K562 (cell line): ENCODE measurements around the gene CDH2. TPM values are rescaled to one million over a fixed set of nuclear protein-coding genes. Genes with fewer than 3 reads are reported as not detected.

Experiments used
- ATAC-seq: fragments of 200-7000 bp; cut with Tn5 transposase; 3 replicates; pipeline ENCODE4 v1.9.1; 2020; ENCODE audit warnings: moderate library complexity
- BruUV-seq: library from RNA; stranded (reverse); fragments of 400-500 nt; replicated peaks from 2 replicates; lab custom pipeline; 2021; lab: Mats Ljungman, UMichigan
- CTCF ChIA-PET: fragments of 300-600 bp; formaldehyde crosslinking; extraction: SDS; loops from one replicate; lab custom pipeline; 2021; ENCODE audit warnings: low intra/inter-chr PET ratio; lab: Yijun Ruan, JAX
- POLR2A ChIA-PET: fragments of 300-600, 350-650 bp; sonication (Branson Sonifier 250); formaldehyde crosslinking; extraction: SDS; loops from one replicate; lab custom pipeline; 2021; ENCODE audit warnings: antibody characterized with exemption, inconsistent platforms; lab: Yijun Ruan, JAX
- DNase-seq, 4 experiments: peaks; one replicate each; pipeline versions ENCODE4 v3.0.0 to v3.0.0-alpha.2; 2011 to 2018; ENCODE audit warnings: low spot score in 3 of 4, mixed read lengths in 3 of 4; ENCODE audit errors: extremely low read depth in 1 of 4
- FAIRE-seq: peaks from 2 replicates; lab custom pipeline; 2011; peaks lifted over from hg19 to GRCh38; lab: Jason Lieb, UNC
- H2AFZ ChIP-seq: 2 replicates; pipeline ENCODE4 v1.6.0; 2011; ENCODE audit warnings: low read depth, low read length, control low read depth, inconsistent platforms
- H3K27ac ChIP-seq: fragments of 200-600 bp; 3 replicates; pipeline ENCODE4 v1.8.0; 2011; ENCODE audit warnings: low read depth, mild to moderate bottlenecking, control low read depth, inconsistent platforms, low read length, moderate library complexity, mixed read lengths; ENCODE audit errors: extremely low read depth
- H3K27me3 ChIP-seq, 2 experiments: fragments of 300-600 bp in 1 of 2; 2 replicates in 1 of 2; 3 replicates in 1 of 2; pipeline versions ENCODE4 v1.6.0 to v1.8.0; 2011; ENCODE audit warnings: inconsistent platforms in 2 of 2, low read length in 2 of 2, mild to moderate bottlenecking in 1 of 2, mixed read lengths in 1 of 2, moderate library complexity in 1 of 2; ENCODE audit not compliant: control insufficient read depth in 2 of 2, insufficient read depth in 2 of 2
- H3K36me3 ChIP-seq: fragments of 300-600 bp; 3 replicates; pipeline ENCODE4 v1.8.0; 2011; ENCODE audit warnings: mild to moderate bottlenecking, low read length, inconsistent platforms; ENCODE audit not compliant: control insufficient read depth, insufficient read depth
- H3K4me1 ChIP-seq, 2 experiments: fragments of 200-600 bp in 1 of 2; replicated peaks in 1 of 2; 2 replicates in 1 of 2; 3 replicates in 1 of 2; pipeline versions ENCODE4 v1.5.1 to v1.8.0; 2011; ENCODE audit warnings: inconsistent platforms in 2 of 2, low read length in 2 of 2, mild to moderate bottlenecking in 1 of 2, mixed read lengths in 1 of 2, moderate library complexity in 1 of 2; ENCODE audit not compliant: control insufficient read depth in 2 of 2, insufficient read depth in 2 of 2
- H3K4me2 ChIP-seq: 2 replicates; pipeline ENCODE4 v1.6.1; 2011; ENCODE audit warnings: low read length, control low read depth, inconsistent platforms, mixed read lengths; ENCODE audit not compliant: insufficient read depth
- H3K4me3 ChIP-seq: fragments of 200-600 bp; sonication (generic), shearing (Covaris generic); 2 replicates; pipeline ENCODE4 v1.5.1; 2016; ENCODE audit warnings: control low read depth, inconsistent platforms
- H3K79me2 ChIP-seq: fragments of 200-600 bp; 3 replicates; pipeline ENCODE4 v1.8.0; 2011; ENCODE audit warnings: low read length, inconsistent platforms; ENCODE audit not compliant: control insufficient read depth, insufficient read depth
- H3K9ac ChIP-seq, 2 experiments: 2 replicates each; pipeline versions ENCODE4 v1.6.0 to v1.6.1; 2011; ENCODE audit warnings: low read depth in 2 of 2, low read length in 2 of 2, control low read depth in 1 of 2, inconsistent platforms in 1 of 2, mild to moderate bottlenecking in 1 of 2, mixed read lengths in 1 of 2; ENCODE audit not compliant: insufficient read depth in 1 of 2
- H3K9me1 ChIP-seq: one replicate; pipeline ENCODE4 v1.6.0; 2011; ENCODE audit warnings: inconsistent platforms, mild to moderate bottlenecking, low read length, moderate library complexity; ENCODE audit not compliant: control insufficient read depth, insufficient read depth
- H3K9me3 ChIP-seq: replicated peaks from 2 replicates; pipeline ENCODE4 v1.5.1; 2011; ENCODE audit warnings: low read depth, low read length, inconsistent platforms; ENCODE audit not compliant: control insufficient read depth, insufficient read depth
- H4K20me1 ChIP-seq: replicated peaks from 2 replicates; pipeline ENCODE4 v1.6.1; 2011; ENCODE audit warnings: low read length, inconsistent platforms, mixed read lengths; ENCODE audit not compliant: control insufficient read depth, insufficient read depth
- ATF7 ChIP-seq: fragments of 450-650 bp; IDR thresholded peaks from 2 replicates; pipeline ENCODE4 v1.7.1; 2014; ENCODE audit warnings: mild to moderate bottlenecking, moderate library complexity
- BMI1 ChIP-seq: fragments of 150-350 bp; IDR thresholded peaks from 2 replicates; pipeline ENCODE4 v1.6.1; 2014; ENCODE audit warnings: low read length
- KHSRP ChIP-seq: fragments of 450-650 bp; IDR thresholded peaks from 2 replicates; pipeline ENCODE4 v1.6.1; 2017
- PCBP1 ChIP-seq: fragments of 200-400 bp; formaldehyde crosslinking; IDR thresholded peaks from 2 replicates; pipeline ENCODE4 v1.6.1; 2018; ENCODE audit warnings: mild to moderate bottlenecking, low read depth, low read length; ENCODE audit not compliant: poor library complexity, severe bottlenecking
- SNIP1 ChIP-seq: fragments of 450-650 bp; IDR thresholded peaks from 2 replicates; pipeline ENCODE4 v1.7.1; 2017; ENCODE audit warnings: low read depth, mild to moderate bottlenecking
- TSC22D4 ChIP-seq: fragments of 450-650 bp; IDR thresholded peaks from 2 replicates; pipeline ENCODE4 v1.6.1; 2016; ENCODE audit warnings: missing genetic modification characterization, missing biosample characterization, control low read depth
- WGBS: fragments of 100-300 bp; shearing (Covaris generic); methylation state at CpG from one replicate; pipeline ENCODE4 v1.1.6; 2016; ENCODE audit warnings: low coverage, mixed read lengths; ENCODE audit not compliant: insufficient coverage; ENCODE audit errors: missing lambda C conversion rate; 5-methylcytosine and 5-hydroxymethylcytosine counted together
- in situ Hi-C: fragments of 300-500 bp; cut with MboI; formaldehyde crosslinking; loops from 4 replicates; pipeline ENCODE4 v1.15.0; 2018; ENCODE audit warnings: inconsistent platforms, mixed read lengths
- intact Hi-C: fragments of 100-400 bp; cut with micrococcal nuclease; formaldehyde crosslinking; loops from 2 replicates; pipeline ENCODE4 v1.14.2; 2022
- polyA plus RNA-seq, 8 experiments: library from polyadenylated mRNA; depleted of rRNA in 4 of 8; stranded (reverse) in 5 of 8; unstranded in 3 of 8; fragments of >200 nt; fragmentation: Nextera tagmentation in 2 of 8; fragmentation: Illumina TruSeq in 1 of 8; extraction: Ambion mirVana in 2 of 8; extraction: Trizol in 1 of 8; gene quantifications; 2 replicates each; pipeline versions ENCODE4 v1.2.1 to v1.2.3, GENCODE V29; 2011 to 2014; ENCODE audit warnings: inconsistent platforms in 1 of 8, missing spikeins in 1 of 8
- total RNA-seq, 7 experiments: library from RNA; depleted of rRNA in 6 of 7; stranded (reverse); fragments of >200 nt in 6 of 7; fragmentation: Illumina TruSeq in 2 of 7; extraction: Trizol in 2 of 7; gene quantifications; 2 replicates each; pipeline versions ENCODE4 v1.2.1 to v1.2.3, GENCODE V29; 2011 to 2021; ENCODE audit warnings: low replicate concordance in 1 of 7
- TF ChIP-seq, protein P1 (sequence below): fragments of 200-800 bp; sonication (Bioruptor generic); IDR thresholded peaks from 2 replicates; pipeline ENCODE4 v1.6.1; 2016; ENCODE audit warnings: missing genetic modification characterization, missing compliant biosample characterization
- TF ChIP-seq, protein P2 (sequence below): fragments of 250-450 bp; sonication (Bioruptor Pico); IDR thresholded peaks from 2 replicates; pipeline ENCODE4 v1.5.1; 2021; ENCODE audit warnings: mild to moderate bottlenecking
- TF ChIP-seq, protein P3 (sequence below), 2 experiments: IDR thresholded peaks; 2 replicates each; pipeline ENCODE4 v1.6.1; 2012; ENCODE audit warnings: improper control_type of control experiment in 2 of 2, low read depth in 2 of 2, low read length in 2 of 2, borderline replicate concordance in 1 of 2
- TF ChIP-seq, protein P4 (sequence below): fragments of 250-450 bp; sonication (Bioruptor Pico); IDR thresholded peaks from 2 replicates; pipeline ENCODE4 v1.4.0; 2020
- TF ChIP-seq, protein P5 (sequence below): fragments of 250-450 bp; sonication (Bioruptor Pico); IDR thresholded peaks from 2 replicates; pipeline ENCODE4 v1.8.0; 2022; ENCODE audit warnings: inconsistent platforms, mild to moderate bottlenecking, moderate library complexity, borderline replicate concordance

CDH2 gene
- total and polyA plus RNA-seq, 9 of the 15 experiments (the other 6 are each of a cell fraction or from before 2014, with no cell fraction given) = 0.04 TPM; not detected in 8

DNA sequence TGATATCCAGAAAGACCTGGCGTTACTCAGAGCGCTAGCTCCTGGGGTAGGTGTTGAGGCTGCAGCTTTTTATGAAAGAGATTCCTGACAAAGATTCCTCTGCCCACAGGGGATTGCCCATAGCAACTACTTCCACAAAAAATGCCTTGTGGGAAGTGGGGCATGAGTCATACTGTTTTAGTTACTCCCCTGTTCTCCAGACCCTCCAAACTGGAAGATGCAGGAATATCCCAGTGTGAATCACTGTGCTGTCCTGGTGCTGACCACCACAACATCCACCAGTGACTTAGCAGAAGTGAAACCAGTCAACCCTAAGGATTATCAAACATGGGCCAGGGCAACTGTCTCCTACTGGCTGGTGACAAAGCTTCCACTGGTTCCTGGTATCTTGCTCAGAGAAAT, 61.8 kb downstream of the CDH2 start:
- Histone ChIP-seq H4K20me1 (no peaks in the 10 kb centered on the region), H3K9me1 (no peaks in the 10 kb centered on the region), H3K4me2 (no peak overlapping the region), H3K4me1 (no peaks in the 10 kb centered on the region), H3K36me3 (no peaks in the 10 kb centered on the region), H3K4me3 (no peak overlapping the region), H3K9ac (no peak overlapping the region), H3K27me3 (no peaks in the 10 kb centered on the region), H3K9me3 (no peaks in the 10 kb centered on the region; the same call in 1 of the 2 replicates), H3K79me2 (no peaks in the 10 kb centered on the region), H2AFZ (no peak overlapping the region), H3K27ac (no peak overlapping the region)
- ATAC-seq (no peak), DNase-seq (no peak), FAIRE-seq (no peak)
- BruUV-seq = no TSS peak
- in situ Hi-C loops (no loop called here), intact Hi-C loops (no loop called here)
- POLR2A ChIA-PET = no interaction called here
- WGBS = 0% methylated on average over 2 of the region's 2 CpGs
- CTCF ChIA-PET = no interaction called here
- TF ChIP-seq ATF7 = no peak
- TF ChIP-seq, protein P1, sequence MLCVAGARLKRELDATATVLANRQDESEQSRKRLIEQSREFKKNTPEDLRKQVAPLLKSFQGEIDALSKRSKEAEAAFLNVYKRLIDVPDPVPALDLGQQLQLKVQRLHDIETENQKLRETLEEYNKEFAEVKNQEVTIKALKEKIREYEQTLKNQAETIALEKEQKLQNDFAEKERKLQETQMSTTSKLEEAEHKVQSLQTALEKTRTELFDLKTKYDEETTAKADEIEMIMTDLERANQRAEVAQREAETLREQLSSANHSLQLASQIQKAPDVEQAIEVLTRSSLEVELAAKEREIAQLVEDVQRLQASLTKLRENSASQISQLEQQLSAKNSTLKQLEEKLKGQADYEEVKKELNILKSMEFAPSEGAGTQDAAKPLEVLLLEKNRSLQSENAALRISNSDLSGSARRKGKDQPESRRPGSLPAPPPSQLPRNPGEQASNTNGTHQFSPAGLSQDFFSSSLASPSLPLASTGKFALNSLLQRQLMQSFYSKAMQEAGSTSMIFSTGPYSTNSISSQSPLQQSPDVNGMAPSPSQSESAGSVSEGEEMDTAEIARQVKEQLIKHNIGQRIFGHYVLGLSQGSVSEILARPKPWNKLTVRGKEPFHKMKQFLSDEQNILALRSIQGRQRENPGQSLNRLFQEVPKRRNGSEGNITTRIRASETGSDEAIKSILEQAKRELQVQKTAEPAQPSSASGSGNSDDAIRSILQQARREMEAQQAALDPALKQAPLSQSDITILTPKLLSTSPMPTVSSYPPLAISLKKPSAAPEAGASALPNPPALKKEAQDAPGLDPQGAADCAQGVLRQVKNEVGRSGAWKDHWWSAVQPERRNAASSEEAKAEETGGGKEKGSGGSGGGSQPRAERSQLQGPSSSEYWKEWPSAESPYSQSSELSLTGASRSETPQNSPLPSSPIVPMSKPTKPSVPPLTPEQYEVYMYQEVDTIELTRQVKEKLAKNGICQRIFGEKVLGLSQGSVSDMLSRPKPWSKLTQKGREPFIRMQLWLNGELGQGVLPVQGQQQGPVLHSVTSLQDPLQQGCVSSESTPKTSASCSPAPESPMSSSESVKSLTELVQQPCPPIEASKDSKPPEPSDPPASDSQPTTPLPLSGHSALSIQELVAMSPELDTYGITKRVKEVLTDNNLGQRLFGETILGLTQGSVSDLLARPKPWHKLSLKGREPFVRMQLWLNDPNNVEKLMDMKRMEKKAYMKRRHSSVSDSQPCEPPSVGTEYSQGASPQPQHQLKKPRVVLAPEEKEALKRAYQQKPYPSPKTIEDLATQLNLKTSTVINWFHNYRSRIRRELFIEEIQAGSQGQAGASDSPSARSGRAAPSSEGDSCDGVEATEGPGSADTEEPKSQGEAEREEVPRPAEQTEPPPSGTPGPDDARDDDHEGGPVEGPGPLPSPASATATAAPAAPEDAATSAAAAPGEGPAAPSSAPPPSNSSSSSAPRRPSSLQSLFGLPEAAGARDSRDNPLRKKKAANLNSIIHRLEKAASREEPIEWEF = no peak
- TF ChIP-seq, protein P2, sequence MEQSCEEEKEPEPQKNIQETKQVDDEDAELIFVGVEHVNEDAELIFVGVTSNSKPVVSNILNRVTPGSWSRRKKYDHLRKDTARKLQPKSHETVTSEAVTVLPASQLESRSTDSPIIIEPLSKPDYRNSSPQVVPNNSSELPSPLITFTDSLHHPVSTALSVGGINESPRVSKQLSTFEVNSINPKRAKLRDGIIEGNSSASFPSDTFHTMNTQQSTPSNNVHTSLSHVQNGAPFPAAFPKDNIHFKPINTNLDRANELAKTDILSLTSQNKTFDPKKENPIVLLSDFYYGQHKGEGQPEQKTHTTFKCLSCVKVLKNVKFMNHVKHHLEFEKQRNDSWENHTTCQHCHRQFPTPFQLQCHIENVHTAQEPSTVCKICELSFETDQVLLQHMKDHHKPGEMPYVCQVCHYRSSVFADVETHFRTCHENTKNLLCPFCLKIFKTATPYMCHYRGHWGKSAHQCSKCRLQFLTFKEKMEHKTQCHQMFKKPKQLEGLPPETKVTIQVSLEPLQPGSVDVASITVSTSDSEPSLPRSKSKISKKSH (CRISPR knock-in tag) = no peak
- TF ChIP-seq BMI1 = no peak
- TF ChIP-seq KHSRP = no peak
- TF ChIP-seq, protein P3, sequence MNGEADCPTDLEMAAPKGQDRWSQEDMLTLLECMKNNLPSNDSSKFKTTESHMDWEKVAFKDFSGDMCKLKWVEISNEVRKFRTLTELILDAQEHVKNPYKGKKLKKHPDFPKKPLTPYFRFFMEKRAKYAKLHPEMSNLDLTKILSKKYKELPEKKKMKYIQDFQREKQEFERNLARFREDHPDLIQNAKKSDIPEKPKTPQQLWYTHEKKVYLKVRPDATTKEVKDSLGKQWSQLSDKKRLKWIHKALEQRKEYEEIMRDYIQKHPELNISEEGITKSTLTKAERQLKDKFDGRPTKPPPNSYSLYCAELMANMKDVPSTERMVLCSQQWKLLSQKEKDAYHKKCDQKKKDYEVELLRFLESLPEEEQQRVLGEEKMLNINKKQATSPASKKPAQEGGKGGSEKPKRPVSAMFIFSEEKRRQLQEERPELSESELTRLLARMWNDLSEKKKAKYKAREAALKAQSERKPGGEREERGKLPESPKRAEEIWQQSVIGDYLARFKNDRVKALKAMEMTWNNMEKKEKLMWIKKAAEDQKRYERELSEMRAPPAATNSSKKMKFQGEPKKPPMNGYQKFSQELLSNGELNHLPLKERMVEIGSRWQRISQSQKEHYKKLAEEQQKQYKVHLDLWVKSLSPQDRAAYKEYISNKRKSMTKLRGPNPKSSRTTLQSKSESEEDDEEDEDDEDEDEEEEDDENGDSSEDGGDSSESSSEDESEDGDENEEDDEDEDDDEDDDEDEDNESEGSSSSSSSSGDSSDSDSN (IDR thresholded peaks at IDR 0.05; ENCODE audit: borderline replicate concordance in 1 of 2, low read depth in 2 of 2, low read length in 2 of 2) = no peak
- no peak for TF ChIP-seq TSC22D4 (tag)
- TF ChIP-seq, protein P4, sequence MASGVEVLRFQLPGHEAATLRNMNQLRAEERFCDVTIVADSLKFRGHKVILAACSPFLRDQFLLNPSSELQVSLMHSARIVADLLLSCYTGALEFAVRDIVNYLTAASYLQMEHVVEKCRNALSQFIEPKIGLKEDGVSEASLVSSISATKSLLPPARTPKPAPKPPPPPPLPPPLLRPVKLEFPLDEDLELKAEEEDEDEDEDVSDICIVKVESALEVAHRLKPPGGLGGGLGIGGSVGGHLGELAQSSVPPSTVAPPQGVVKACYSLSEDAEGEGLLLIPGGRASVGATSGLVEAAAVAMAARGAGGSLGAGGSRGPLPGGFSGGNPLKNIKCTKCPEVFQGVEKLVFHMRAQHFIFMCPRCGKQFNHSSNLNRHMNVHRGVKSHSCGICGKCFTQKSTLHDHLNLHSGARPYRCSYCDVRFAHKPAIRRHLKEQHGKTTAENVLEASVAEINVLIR = no peak
- no peak for TF ChIP-seq SNIP1
- TF ChIP-seq, protein P5, sequence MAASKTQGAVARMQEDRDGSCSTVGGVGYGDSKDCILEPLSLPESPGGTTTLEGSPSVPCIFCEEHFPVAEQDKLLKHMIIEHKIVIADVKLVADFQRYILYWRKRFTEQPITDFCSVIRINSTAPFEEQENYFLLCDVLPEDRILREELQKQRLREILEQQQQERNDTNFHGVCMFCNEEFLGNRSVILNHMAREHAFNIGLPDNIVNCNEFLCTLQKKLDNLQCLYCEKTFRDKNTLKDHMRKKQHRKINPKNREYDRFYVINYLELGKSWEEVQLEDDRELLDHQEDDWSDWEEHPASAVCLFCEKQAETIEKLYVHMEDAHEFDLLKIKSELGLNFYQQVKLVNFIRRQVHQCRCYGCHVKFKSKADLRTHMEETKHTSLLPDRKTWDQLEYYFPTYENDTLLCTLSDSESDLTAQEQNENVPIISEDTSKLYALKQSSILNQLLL (CRISPR knock-in tag) = no peak
- no peak for TF ChIP-seq PCBP1
